H1 (cell line): ENCODE data around the gene VOPP1. TPM values are rescaled to one million over a fixed set of nuclear protein-coding genes. Genes with fewer than 3 reads are reported as not detected.

Experiments
- ATF3 ChIP-seq: IDR thresholded peaks from 2 replicates; pipeline ENCODE4 v1.6.1; 2011; ENCODE audit warnings: low read depth, mild to moderate bottlenecking, low read length; ENCODE audit not compliant: insufficient read depth
- CHD2 ChIP-seq: IDR thresholded peaks from 2 replicates; pipeline ENCODE4 v1.6.1; 2012; ENCODE audit warnings: low read length, improper control_type of control experiment
- CHD7 ChIP-seq: fragments of 300-600 bp; sonication (generic); IDR thresholded peaks from 2 replicates; pipeline ENCODE4 v1.7.1; 2012; ENCODE audit warnings: low read length, moderate library complexity, mild to moderate bottlenecking, inconsistent platforms; ENCODE audit not compliant: insufficient replicate concordance
- E2F6 ChIP-seq: IDR thresholded peaks from 2 replicates; pipeline ENCODE4 v1.6.1; 2012; ENCODE audit warnings: inconsistent platforms
- EZH2 ChIP-seq: fragments of 200-600 bp; sonication (generic); IDR thresholded peaks from 2 replicates; pipeline ENCODE4 v1.7.1; 2012; ENCODE audit warnings: low read depth, mild to moderate bottlenecking, moderate library complexity, low read length, inconsistent platforms; ENCODE audit not compliant: severe bottlenecking
- PHF8 ChIP-seq: fragments of 200-600 bp; sonication (generic); conservative IDR thresholded peaks from 2 replicates; pipeline ENCODE4 v1.7.1; 2012; ENCODE audit warnings: low read depth, mild to moderate bottlenecking, inconsistent platforms, low read length, moderate library complexity
- SRF ChIP-seq: IDR thresholded peaks from 2 replicates; pipeline ENCODE4 v1.6.1; 2011; ENCODE audit warnings: mild to moderate bottlenecking, low read depth, low read length, moderate library complexity
- TEAD4 ChIP-seq: IDR thresholded peaks from 2 replicates; pipeline ENCODE4 v1.6.1; 2012; ENCODE audit warnings: low read depth, low read length, inconsistent platforms, mixed read lengths
- USF2 ChIP-seq: IDR thresholded peaks from 2 replicates; pipeline ENCODE4 v1.6.1; 2011; ENCODE audit warnings: low read length, improper control_type of control experiment
- polyA plus RNA-seq, 7 experiments: library from polyadenylated mRNA; depleted of rRNA in 3 of 7; stranded (reverse) in 5 of 7; unstranded in 2 of 7; fragments of >200 nt in 5 of 7; fragments of 200-250 nt in 2 of 7; gene quantifications; 1 replicate in 5 of 7; 2 replicates in 1 of 7; 4 replicates in 1 of 7; pipeline versions ENCODE4 v1.2.1 to v1.2.3, GENCODE V29; 2011 to 2013; ENCODE audit warnings: missing spikeins in 2 of 7, mixed read lengths in 2 of 7
- total RNA-seq: library from RNA; stranded (reverse); fragmentation: NEBNext Ultra II Directional; extraction: Animal tissue kit (Norgen Biotek cat#: 25700); gene quantifications from 2 replicates; pipeline ENCODE4 v1.2.1, GENCODE V29; 2021

The VOPP1 gene
- total and polyA plus RNA-seq, 2 of the 8 experiments (the other 6 are each of a cell fraction or from before 2014, with no cell fraction given), result 44.7 to 83.0 TPM

GRCh38 chr7:55423891-55424290 lies 148.4 kb downstream of the VOPP1 start (continued):
- TF ChIP-seq CHD7 (no peak), E2F6 (no peak), ATF3 (no peak), CHD2 (no peak), TEAD4 (no peak), USF2 (no peak), SRF (no peak), EZH2 (no peak), PHF8 (no peak)
